Stomach (tissue), 4 donors: ENCODE data around the gene SLC35F5.
"Not testable (repeated sequence)": the region's sequence is repeated elsewhere in the genome, so short reads cannot be mapped to it uniquely, and the experiment has no call there.

ENCODE experiments used
- CTCF ChIP-seq, 7 experiments: fragments of 450-650 bp in 4 of 7; fragments of 200-600 bp in 3 of 7; sonication (generic) in 3 of 7; IDR thresholded peaks; one replicate each; pipeline ENCODE4 v1.5.1; 2016 to 2019; ENCODE audit warnings: antibody characterized with exemption in 7 of 7, control low read depth in 2 of 7, mild to moderate bottlenecking in 1 of 7
- POLR2AphosphoS5 ChIP-seq, 3 donors: sonication (generic); formaldehyde crosslinking; IDR thresholded peaks; one replicate each; pipeline ENCODE4 v1.6.1; 2016; ENCODE audit warnings: antibody characterized with exemption in 3 of 3

GRCh38 chr2:113690871-113691270 is 65.6 kb downstream of the SLC35F5 start:
- not testable (repeated sequence) for TF ChIP-seq POLR2AphosphoS5, CTCF (IDR thresholded peaks at IDR 0.05)
